Heart left ventricle (tissue), 13 donors: Measurements from ENCODE around the gene RPS6KC1.

ENCODE experiments used
- POLR2A ChIP-seq, 2 donors: fragments of 450-650 bp; IDR thresholded peaks; one replicate each; pipeline ENCODE4 v1.6.1; 2017; ENCODE audit warnings: antibody characterized with exemption in 2 of 2, mild to moderate bottlenecking in 2 of 2, moderate library complexity in 2 of 2
- TF ChIP-seq, protein P1 (sequence below), 12 donors: fragments of 200-600 bp; sonication (generic) in 4 of 12; IDR thresholded peaks; one replicate each; pipeline versions ENCODE4 v1.5.0 to v1.8.0; 2018 to 2022; ENCODE audit warnings: antibody characterized with exemption in 12 of 12, mild to moderate bottlenecking in 5 of 12
- donor health status: ischemic (EF 13 %, LVEDD 7.1; RV severe dilation, severe dysfunction).
- donor health status: DM: no; HTN: yes; CAD: no.
- donor health status: DM: no; HTN: no; CAD: no.
- donor health status: ischemic (EF 25% LVEDD 6.9; RV normal size, moderate dysfunction).
- donor health status: ischemic (EF 25% LVEDD 5.7; RV mildly dilated, moderate dysfunction).
- donor health status: ischemic (EF 35%, LVEDD 5.7; RV mildly dilated, moderate dysfunction).
- donor health status: nonischemic (EF 11% LVEDD 7.7; RV severe dilation, severe dysfunction).
- donor health status: DM: yes; HTN: yes; CAD: no.
- donor health status: PGD.
- donor health status: ischemic (EF 29% LVEDD 5.4; RV normal size, mild dysfunction).
- donor health status: nonischemic (EF 23%, LVEDD 6.1; RV moderate dilation, normal function).

DNA sequence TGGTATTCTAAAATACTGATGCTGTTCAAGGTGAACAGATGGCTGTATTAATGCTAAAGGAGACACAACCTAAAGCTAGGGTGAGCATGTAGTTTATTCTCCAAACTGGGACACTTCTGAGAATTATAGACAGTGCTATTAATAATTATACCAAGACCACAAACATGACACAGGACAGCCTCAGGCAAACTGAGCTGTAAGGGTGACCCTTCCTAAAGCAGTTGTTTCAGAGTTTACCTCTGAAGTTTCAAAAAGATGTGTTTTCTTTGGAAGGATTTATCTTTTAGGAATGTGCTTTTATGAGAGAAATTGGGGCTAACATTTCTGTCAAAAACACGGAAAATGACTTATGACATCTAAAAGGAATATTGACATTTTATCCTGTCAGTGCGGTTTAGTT, 68.8 kb downstream of the RPS6KC1 start:
- TF ChIP-seq, protein P1, sequence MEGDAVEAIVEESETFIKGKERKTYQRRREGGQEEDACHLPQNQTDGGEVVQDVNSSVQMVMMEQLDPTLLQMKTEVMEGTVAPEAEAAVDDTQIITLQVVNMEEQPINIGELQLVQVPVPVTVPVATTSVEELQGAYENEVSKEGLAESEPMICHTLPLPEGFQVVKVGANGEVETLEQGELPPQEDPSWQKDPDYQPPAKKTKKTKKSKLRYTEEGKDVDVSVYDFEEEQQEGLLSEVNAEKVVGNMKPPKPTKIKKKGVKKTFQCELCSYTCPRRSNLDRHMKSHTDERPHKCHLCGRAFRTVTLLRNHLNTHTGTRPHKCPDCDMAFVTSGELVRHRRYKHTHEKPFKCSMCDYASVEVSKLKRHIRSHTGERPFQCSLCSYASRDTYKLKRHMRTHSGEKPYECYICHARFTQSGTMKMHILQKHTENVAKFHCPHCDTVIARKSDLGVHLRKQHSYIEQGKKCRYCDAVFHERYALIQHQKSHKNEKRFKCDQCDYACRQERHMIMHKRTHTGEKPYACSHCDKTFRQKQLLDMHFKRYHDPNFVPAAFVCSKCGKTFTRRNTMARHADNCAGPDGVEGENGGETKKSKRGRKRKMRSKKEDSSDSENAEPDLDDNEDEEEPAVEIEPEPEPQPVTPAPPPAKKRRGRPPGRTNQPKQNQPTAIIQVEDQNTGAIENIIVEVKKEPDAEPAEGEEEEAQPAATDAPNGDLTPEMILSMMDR (IDR thresholded peaks at IDR 0.05): no peak
- TF ChIP-seq POLR2A (IDR thresholded peaks at IDR 0.05): no peak
